Spinal cord (tissue), 10 donors: Measurements from ENCODE around the gene ASB14. TPM values are rescaled to one million over a fixed set of nuclear protein-coding genes. Genes with fewer than 3 reads are reported as not detected.
A peak's percentile ranks its signal among the peaks of the same experiment; 100 is the strongest.

Experiments used
- DNase-seq, 6 donors: peaks; one replicate each; pipeline versions ENCODE4 v3.0.0 to v3.0.0-alpha.2; 2013 to 2015; ENCODE audit warnings: low spot score in 6 of 6, low read depth in 4 of 6
- H3K27ac ChIP-seq: one replicate; pipeline ENCODE4 v1.5.1; 2013; ENCODE audit warnings: low read depth, low read length, control low read depth
- H3K27me3 ChIP-seq: one replicate; pipeline ENCODE4 v1.6.1; 2013; ENCODE audit warnings: low read length; ENCODE audit not compliant: control insufficient read depth, insufficient read depth
- H3K36me3 ChIP-seq: one replicate; pipeline ENCODE4 v1.6.1; 2013; ENCODE audit warnings: low read length; ENCODE audit not compliant: control insufficient read depth, insufficient read depth
- H3K4me1 ChIP-seq: one replicate; pipeline ENCODE4 v1.6.1; 2013; ENCODE audit warnings: low read length; ENCODE audit not compliant: control insufficient read depth, insufficient read depth
- H3K4me3 ChIP-seq: one replicate; pipeline ENCODE4 v1.5.1; 2013; ENCODE audit warnings: low read depth, low read length, control low read depth
- H3K9me3 ChIP-seq: one replicate; pipeline ENCODE4 v1.6.1; 2013; ENCODE audit warnings: low read length; ENCODE audit not compliant: control insufficient read depth, insufficient read depth
- WGBS: methylation state at CpG from one replicate; pipeline ENCODE4 v1.1.5; 2013; ENCODE audit warnings: missing lambda C conversion rate; ENCODE audit not compliant: insufficient coverage; 5-methylcytosine and 5-hydroxymethylcytosine counted together
- polyA plus RNA-seq, 2 donors: library from polyadenylated mRNA; unstranded; fragments of 120-200 nt; gene quantifications; one replicate each; pipeline ENCODE4 v1.2.1, GENCODE V29; 2013; ENCODE audit not compliant: insufficient read length in 2 of 2
- total RNA-seq, 2 donors: library from RNA; depleted of rRNA in 1 of 2; stranded (reverse); fragments of 120-200 nt in 1 of 2; fragments of >200 nt in 1 of 2; gene quantifications; one replicate each; pipeline versions ENCODE4 v1.2.3 to v1.2.4, GENCODE V29; 2013 to 2014
- donor health status: healthy.

Gene ASB14
- total and polyA plus RNA-seq, 4 donors, result 0.50 to 1.4 (median 0.61) TPM

DNA sequence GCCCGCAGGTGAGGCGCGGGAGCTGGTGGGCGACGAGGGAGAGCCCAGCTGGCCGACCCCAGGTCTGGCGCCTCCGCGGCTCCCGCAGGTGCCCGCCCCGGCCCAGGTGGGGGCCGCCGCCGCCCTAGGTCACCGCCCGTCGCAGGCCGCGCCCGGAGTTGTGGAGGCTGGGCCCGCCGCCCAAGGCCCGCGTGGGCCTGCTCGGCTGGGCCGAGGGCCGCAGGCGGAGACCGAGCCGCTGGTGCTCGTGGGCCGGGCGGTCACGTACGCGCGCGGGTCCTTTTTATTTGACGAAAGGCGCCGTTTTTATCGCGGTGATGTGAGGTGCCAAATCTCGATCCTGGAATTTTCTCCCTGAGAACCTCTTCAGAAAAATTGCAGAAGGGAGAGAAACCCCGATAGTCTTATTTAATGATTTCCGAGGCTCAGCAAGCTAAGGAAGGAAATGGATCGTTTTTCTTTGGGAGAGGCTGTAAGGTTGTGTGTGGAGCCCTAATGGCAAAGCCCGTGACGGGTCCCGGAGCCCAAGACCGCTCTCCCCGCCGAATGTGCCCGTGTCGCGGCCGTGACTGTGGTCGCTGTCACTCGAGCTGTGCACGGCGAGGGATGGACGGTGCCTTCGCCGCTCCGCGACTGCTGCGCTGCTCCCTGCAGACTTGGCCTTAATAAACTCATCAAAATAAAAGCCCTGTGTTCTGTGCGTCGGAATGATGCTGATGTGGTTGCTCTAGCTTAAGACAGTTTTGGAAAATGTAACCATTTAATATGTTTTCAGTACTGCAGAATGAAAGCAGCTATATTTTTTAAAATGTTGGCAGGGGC, 64.3 kb downstream of the ASB14 start:
- WGBS, result 0% methylated on average over 61 of the region's 70 CpGs
- peak; percentile 21 to 81 (median 51) for DNase-seq
- Histone ChIP-seq H3K4me1 (peaks cover 8% of the 10 kb centered on the region), H3K27me3 (no peaks in the 10 kb centered on the region), H3K27ac (peak overlapping the region; percentile 94), H3K36me3 (no peaks in the 10 kb centered on the region), H3K9me3 (no peaks in the 10 kb centered on the region), H3K4me3 (peak overlapping the region; percentile 88)

- peak; percentile 72 to 97 (median 88) for DNase-seq
- Histone ChIP-seq H3K36me3 (no peaks in the 10 kb centered on the region), H3K4me3 (peak within 1 kb of the TSS; percentile 88), H3K27ac (peak within 1 kb of the TSS; percentile 94), H3K9me3 (no peaks in the 10 kb centered on the region), H3K27me3 (no peaks in the 10 kb centered on the region), H3K4me1 (peaks cover 8% of the 10 kb centered on the region)
- WGBS, result under 1% methylated on average over 70 of the region's 71 CpGs
Measured at GRCh38 chr3:57227204-57227929, 65.1 kb downstream of the ASB14 start, which contains the start of gene APPL1. Gene APPL1, plus strand, starts transcription at chr3:57227729. Its CDS starts 155 bp downstream, at chr3:57227884.

- Histone ChIP-seq H3K4me3 (no peak overlapping the region), H3K27ac (no peak overlapping the region), H3K9me3 (no peaks in the 10 kb centered on the region), H3K36me3 (no peaks in the 10 kb centered on the region), H3K27me3 (no peaks in the 10 kb centered on the region), H3K4me1 (peaks cover 8% of the 10 kb centered on the region)
- no CpG with 5 or more reads among the region's 2 CpGs for WGBS
- no peak for DNase-seq
Measured at GRCh38 chr3:57226176-57226575, 66.3 kb downstream of the ASB14 start.

DNA sequence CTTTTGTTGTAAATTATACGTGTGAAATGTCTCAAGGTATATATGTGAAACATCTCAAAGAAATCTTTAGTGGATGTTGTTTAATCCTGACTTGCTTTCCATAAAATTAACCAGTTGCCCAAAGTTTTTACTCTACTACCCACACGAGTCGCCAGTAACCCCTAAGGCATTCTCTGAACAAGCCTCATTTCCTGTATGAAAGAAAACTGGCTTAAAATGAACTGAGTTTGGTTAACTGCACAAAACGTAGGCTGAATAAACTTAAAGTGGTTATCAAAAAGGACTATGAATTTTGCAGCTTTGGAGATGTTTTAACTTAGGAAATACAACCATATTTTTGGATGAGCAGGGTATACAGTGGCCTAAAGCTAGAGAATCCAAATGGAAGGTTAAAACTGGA, 67.6 kb downstream of the ASB14 start:
- H3K36me3 ChIP-seq, result no peaks in the 10 kb centered on the region
- no peak overlapping the region for H3K27ac ChIP-seq
- DNase-seq, result no peak
- peaks cover 5% of the 10 kb centered on the region for H3K4me1 ChIP-seq
- no CpG with 5 or more reads among the region's 4 CpGs for WGBS
- H3K4me3 ChIP-seq, result no peak overlapping the region
- H3K27me3 ChIP-seq, result no peaks in the 10 kb centered on the region
- H3K9me3 ChIP-seq, result no peaks in the 10 kb centered on the region

GRCh38 chr3:57221883-57222282, 70.6 kb downstream of the ASB14 start:
- H3K4me1 ChIP-seq, result no peaks in the 10 kb centered on the region
- peak in 3 of 6 donors; percentile 23 to 85 (median 46) for DNase-seq
- no peaks in the 10 kb centered on the region for H3K27me3 ChIP-seq
- no peak overlapping the region for H3K4me3 ChIP-seq
- no CpG with 5 or more reads among the region's 2 CpGs for WGBS
- no peaks in the 10 kb centered on the region for H3K36me3 ChIP-seq
- H3K27ac ChIP-seq, result no peak overlapping the region
- no peaks in the 10 kb centered on the region for H3K9me3 ChIP-seq

Other genes starting within 250 kb of the ASB14 start
- gene SPATA12, start 232.0 kb downstream of the ASB14 start, total RNA-seq, result not detected
- under 1 TPM in 1 of 2 donors, not detected in 1; 0.20 TPM for gene SPATA12, start 232.0 kb downstream of the ASB14 start, polyA plus RNA-seq
- 10 to 100 TPM; 17.3 to 20.0 TPM for gene IL17RD, start 127.3 kb downstream of the ASB14 start, total RNA-seq
- 10 to 100 TPM; 28.4 to 28.5 TPM for gene IL17RD, start 127.3 kb downstream of the ASB14 start, polyA plus RNA-seq
- 1 to 10 TPM in 1 of 2 donors, under 1 TPM in 1; 0.50 to 2.7 TPM for gene HESX1, start 92.7 kb downstream of the ASB14 start, total RNA-seq
- gene HESX1, start 92.7 kb downstream of the ASB14 start, polyA plus RNA-seq, result 1 to 10 TPM; 2.0 to 2.1 TPM
- gene APPL1, start 65.0 kb downstream of the ASB14 start, total RNA-seq, result 100 to 1,000 TPM in 1 of 2 donors, 10 to 100 TPM in 1; 69.9 to 108 TPM
- 10 to 100 TPM; 32.7 to 39.9 TPM for gene APPL1, start 65.0 kb downstream of the ASB14 start, polyA plus RNA-seq